ENCODE measurements around the gene NAPB.

DNA sequence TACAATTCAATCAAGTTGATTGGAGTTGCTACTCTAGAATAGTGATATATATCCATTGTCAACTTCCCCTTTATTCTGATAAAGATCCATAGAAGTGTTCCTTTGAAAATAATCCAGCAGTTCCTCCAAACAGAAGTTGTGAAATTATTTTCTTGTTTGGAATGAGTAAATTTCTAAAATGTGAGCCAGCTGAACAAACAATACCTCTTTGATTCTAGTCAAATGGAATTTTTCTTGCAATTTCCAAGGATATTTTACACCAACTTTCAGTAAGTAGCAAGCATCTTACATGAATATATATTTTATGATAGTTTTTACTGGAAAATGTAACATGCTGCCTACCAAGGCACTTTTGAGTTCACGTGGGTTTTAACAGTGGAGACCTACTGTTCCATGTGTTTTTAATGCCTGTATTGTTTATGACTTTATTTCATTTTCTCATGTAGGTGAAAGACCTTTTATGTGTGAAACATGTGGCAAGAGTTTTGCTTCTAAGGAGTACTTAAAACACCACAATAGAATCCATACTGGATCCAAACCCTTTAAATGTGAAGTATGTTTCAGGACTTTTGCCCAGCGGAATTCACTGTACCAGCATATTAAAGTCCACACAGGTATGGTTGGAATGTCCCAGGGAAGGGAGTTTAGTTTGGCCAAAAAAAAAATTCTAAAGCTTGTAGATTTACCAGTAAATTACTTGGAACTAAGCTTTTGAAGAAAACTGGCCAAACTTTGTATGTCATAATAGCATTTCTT is 52.8 kb downstream of the NAPB start:
- TF ChIP-seq, protein P1, sequence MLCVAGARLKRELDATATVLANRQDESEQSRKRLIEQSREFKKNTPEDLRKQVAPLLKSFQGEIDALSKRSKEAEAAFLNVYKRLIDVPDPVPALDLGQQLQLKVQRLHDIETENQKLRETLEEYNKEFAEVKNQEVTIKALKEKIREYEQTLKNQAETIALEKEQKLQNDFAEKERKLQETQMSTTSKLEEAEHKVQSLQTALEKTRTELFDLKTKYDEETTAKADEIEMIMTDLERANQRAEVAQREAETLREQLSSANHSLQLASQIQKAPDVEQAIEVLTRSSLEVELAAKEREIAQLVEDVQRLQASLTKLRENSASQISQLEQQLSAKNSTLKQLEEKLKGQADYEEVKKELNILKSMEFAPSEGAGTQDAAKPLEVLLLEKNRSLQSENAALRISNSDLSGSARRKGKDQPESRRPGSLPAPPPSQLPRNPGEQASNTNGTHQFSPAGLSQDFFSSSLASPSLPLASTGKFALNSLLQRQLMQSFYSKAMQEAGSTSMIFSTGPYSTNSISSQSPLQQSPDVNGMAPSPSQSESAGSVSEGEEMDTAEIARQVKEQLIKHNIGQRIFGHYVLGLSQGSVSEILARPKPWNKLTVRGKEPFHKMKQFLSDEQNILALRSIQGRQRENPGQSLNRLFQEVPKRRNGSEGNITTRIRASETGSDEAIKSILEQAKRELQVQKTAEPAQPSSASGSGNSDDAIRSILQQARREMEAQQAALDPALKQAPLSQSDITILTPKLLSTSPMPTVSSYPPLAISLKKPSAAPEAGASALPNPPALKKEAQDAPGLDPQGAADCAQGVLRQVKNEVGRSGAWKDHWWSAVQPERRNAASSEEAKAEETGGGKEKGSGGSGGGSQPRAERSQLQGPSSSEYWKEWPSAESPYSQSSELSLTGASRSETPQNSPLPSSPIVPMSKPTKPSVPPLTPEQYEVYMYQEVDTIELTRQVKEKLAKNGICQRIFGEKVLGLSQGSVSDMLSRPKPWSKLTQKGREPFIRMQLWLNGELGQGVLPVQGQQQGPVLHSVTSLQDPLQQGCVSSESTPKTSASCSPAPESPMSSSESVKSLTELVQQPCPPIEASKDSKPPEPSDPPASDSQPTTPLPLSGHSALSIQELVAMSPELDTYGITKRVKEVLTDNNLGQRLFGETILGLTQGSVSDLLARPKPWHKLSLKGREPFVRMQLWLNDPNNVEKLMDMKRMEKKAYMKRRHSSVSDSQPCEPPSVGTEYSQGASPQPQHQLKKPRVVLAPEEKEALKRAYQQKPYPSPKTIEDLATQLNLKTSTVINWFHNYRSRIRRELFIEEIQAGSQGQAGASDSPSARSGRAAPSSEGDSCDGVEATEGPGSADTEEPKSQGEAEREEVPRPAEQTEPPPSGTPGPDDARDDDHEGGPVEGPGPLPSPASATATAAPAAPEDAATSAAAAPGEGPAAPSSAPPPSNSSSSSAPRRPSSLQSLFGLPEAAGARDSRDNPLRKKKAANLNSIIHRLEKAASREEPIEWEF (IDR thresholded peaks at IDR 0.05; ENCODE audit: insufficient replicate concordance, low read depth, low read length), result no peak
- no peak for TF ChIP-seq EP300 (IDR thresholded peaks at IDR 0.05; ENCODE audit: borderline replicate concordance in 1 of 2, control insufficient read depth in 1 of 2, low read depth in 2 of 2, low read length in 2 of 2)
- no peak for TF ChIP-seq POLR2A (IDR thresholded peaks at IDR 0.05; ENCODE audit: low read depth, low read length)

Data from GM12878 (cell line).